NCI-H1417 treated with DMSO at 0.1 percent for 48 hours (cell line): ENCODE results near the gene SOX12.
A peak's percentile ranks its signal among the peaks of the same experiment; 100 is the strongest.

ENCODE experiments used
- DNase-seq: peaks from one replicate; lab custom pipeline; 2025; lab: John Stamatoyannopoulos, UW

Gene SOX12

DNA sequence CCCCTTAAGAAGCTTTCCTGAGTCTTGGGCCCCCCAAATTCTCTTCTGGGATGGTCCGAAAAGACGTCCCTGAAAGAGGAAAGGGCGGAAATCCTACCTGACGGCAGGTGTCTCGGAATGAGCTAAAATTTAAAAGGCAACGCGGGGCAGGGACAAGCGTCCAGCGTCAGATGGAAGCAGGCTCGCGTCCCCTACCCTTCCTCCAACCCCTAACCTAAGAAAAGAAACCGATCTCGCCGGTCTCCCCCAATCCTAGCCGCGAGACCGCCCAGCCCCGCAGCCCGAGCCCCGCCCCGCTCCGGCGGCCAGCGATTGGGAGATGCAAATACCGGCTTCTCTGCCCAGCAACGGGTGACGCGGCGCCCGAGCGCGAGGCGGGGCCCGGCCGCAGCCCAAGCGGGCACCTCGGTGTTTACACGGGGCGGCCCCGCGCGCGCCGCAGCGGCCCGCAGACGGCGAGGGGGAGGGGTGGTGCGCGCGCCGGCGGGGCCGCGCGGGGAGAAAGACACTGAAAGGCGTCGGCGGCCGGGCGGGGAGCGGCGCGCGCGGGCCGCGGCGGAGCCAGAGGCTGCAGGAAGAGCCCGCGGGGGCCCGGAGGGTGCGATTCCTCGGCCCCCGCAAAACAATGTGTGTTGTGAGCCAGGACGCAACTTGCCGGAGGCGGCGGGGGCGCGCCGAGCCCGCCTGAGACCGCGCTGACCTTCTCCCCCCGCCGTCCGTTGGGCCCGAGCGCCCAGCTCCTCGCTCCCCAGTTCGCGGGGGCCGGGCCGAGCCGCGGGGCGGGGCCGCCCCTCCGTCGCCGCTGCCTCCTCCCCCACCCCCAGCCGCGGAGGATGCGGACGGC lies at the start of gene SOX12:
Gene SOX12, plus strand, starts transcription at position 508 of the 844 bp plus-strand sequence. CDS start 373 bp downstream, outside the sequence.
- peak; percentile 85 for DNase-seq

DNA sequence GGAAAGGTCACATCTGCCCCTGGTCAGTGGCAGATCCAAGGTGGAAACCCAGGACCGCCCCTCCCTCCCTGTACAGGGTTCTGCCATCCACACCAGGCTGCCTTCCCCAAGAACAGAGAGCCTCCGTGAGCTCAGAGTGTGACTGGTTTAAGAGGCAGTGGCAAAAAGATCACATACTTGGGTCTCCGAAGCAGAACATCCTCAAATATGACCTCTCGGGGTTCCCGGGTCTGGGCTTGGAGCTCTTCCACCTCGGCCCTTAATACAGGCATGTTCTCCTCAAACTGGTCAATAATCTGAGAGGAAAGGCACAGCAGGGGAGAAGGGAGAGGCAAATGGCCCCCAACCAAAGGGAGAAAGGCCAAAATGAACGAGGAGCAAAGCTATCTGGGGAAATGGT lies 49.6 kb upstream of the SOX12 start:
- no peak for DNase-seq

DNA sequence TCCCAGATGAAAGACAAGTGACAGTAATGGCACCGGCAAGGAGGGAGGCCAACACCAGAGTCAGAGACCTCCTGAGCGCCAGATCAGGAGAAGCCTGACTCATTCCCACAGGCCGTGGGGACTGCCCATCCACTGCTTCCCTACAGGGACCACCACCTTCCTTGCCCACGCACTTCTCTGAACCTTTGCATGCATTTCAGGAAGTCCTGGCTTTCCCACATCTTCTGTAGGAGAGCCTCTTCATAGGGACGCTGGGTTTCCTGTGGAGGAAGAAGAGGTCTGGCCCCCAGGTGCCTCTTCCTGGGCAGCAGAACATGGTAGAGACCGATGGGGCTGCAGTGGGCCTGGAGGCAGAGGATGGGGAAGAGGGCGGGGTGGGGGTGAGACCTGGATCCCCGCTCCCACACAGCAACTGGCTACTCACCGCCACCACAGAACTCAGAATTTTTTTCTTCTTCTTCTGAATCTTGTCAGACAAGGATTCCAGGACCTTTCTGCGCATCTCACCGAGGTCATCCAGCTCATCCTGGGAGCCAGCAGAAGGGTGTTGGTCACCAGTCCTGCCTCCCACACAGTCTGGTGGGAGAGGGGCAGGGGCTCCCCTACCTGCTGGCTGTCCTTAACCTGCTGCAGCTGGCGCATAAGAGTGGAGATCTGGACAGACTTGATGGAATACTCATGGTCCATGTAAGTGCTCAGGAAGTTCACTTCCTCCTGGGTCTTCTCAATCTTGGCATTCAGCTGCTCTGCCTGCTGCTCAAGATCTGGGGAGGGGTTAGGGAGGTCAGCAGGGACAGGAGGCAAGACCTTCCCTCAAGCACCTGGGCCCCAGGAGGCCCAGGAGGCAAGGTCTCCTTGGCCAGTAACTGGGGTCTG lies 48.5 kb upstream of the SOX12 start:
- DNase-seq = no peak

DNA sequence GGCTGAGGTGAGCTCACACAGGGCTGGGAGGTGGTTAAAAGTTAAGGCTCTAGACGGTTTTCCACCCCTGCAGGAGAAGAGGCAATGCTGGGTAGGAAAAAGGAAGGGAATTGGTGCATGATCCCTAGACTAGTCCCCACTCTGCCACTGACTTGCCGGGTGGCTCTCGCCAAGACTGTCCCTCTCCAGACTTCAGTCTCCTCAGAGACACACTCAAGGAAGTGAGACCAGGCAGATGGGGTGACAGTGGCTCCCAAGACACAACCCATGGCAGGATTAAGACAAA lies 47.9 kb upstream of the SOX12 start:
- DNase-seq = no peak

DNA sequence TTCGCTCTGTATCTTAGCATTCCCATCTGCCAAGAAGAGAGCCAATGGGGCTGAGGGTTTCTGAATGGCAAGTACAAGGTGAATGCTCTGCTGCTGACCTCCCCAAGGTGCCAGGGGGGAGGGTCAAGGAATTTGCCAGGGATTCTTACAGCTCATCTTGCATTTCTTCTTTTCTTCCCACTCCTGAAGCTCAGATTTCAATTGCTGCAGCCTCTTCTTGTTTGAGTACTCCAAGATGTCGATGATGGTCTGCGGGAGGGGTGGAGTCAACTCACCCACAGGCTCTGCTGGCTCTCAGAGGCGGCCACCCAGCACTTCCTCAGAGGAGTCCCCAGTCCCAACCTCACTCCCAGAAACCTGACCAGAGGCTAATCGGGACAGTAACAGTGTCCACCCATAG lies 47.2 kb upstream of the SOX12 start:
- no peak for DNase-seq

DNA sequence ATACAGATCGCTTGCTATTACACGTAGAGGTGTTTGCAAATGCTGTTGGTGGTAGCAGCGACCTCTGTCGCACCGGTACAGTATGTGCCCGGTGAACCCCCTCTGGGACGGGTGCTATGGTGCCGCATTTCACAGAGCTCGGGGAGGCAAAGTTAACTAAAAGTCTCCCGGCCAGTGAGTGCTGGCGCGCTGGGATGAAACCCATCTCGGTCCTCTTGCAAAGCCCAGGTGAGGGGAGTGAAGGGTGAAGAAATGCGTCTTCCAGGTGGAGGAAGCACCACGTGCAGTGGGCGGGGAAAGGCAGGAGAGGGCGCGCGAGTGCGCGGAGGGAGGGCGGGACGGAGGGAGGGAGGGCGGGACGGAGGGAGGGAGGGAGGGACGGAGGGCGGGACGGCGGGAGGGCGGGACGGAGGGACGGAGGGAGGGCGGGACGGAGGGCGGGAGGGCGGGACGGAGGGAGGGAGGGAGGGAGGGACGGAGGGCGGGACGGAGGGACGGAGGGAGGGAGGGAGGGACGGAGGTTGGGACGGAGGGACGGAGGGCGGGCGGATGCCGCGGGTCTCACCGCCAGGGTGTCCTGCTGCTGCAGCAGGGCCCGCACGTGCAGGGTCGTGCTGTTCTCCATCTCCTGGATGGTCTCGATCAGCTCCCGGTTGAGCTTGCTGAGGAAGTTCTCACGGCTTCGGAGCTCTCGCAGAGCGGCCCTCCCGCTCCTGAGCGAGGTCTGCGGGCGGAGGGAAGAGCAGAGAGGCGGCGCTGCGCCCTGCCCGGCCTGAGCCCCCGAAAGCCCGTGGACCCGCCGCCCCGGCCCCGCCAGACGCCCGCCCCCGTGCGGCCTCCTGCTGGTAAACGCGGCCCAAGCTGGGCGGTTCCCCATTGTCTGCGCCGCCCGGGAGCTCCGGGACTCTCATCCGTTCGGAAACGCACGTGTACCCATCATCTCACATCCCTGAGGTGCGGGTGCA lies 46.5 kb upstream of the SOX12 start:
- no peak for DNase-seq

DNA sequence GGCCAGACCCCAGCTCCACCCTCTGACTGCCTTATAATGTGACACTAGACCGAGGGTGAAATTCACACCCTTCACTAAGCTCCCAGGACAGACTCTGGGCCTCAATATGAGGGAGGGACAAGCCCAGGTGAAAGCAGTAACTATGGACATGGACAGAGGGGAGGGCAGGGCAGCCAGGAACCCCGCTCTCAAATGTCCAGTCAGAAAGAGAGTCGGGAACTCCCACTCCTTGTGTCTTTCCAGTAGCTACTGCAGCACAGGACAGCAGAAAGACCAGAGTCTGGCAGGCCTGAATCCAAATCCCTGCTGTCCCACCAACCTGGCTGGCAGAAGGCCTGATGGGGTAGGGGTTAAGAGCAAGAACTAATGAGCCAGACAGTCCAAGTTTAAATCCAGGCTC lies 41.2 kb upstream of the SOX12 start:
- no peak for DNase-seq

DNA sequence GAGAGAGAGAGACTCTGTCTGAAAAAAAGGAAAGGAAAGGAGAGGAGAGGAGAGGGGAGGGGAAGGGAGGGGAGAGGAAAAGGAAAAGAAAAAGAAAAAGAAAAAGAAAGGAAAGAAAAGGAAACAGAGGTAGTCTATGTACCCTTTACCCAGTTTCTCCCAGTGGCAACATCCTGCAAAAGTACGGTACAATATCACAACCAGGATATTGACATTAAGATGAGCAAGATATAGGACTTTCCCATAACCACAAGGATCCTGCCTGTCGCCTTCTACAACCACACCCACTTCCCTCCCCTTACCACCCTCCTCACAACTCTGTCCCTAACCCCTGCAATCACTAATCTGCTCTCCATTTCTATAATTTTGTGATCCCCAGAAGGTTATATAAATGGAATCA lies 38.8 kb upstream of the SOX12 start:
- no peak for DNase-seq

DNA sequence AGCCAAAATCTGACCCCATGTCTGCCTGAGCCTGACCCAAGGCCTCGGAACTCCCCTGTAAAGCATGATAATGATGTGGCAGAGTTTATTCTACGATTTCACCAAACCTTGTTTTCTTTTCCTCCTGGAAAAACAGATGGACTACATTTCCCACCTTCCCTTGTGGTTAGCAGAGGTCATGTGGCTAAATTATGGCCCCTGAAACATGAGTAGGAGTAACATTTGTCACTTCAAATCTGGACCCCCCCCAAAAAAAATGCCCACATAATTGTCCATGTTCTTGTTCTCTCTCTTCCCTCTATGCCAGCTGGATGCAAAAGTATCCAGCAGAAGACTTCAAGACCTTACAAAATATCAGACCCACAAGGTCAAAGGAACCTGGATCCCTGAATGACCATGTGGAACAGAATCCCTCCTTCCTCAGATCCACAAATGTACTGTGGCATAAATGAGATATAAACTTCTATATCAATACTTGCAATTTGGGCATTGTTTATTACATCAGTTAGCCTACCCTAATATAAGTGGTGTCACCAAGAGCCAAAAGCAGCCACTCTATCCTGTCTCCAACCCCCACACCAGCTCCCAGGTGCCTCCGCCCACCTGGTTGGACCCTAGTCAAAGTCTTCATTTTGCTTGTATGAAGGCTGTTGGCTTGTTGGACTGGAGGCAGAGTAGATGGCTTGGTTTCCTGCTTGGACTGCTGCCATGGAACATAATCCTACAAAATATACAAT lies 36.2 kb upstream of the SOX12 start:
- DNase-seq = no peak

DNA sequence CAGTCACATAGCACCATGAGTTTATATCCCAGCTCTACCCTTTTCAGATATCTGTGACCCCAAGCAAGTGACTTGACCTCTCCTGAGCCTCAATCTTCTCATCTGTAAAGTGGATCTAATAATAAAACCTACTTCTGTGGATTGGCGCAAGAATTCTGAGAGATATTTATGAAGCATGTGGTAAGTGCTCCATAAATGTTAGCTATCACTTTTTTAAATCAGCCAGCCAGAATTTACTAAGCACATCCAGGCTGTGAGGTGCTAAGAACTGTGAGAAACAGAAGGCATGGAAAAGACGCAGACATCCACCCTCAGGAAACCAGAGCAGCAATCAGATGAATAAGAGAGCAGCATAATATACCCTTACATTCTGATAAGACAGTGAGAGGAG lies 35.7 kb upstream of the SOX12 start:
- no peak for DNase-seq

DNA sequence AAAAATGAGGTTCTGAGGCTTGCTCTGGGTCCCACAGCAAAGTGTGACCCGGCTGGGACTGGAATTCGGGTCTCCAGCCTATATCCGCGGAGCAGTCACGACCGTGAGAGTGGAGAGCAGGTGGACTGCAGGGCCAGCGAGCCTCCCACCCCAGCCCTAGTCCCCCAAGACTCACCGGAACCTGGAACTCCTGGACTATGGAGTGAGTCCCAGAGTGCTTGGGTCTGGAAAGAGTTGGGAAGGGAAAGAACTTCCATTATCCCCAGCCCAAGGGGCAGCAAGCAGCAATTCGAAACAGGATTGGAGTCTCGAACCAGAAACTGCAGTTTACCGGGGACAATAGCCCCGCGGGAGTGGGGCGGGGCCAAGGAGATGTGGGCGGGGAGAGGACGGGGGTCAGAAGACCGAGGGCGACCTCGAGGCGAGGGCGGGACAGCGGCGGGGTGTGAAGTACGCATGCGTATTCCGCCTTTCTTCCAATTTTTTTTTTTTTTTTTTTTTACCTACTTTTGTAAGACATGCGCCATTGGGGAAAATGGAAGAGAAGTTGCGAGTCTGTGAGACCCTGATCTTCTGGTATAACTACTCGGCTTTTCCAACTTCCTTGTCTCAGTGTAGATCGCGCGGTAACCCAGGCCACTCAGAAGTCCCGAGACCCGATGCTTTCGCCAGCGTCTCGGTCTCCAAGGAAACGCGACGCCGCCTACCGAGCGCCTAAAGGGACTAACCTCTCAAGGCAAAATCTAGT lies 35.1 kb upstream of the SOX12 start, which contains the start of gene C20orf96:
Gene C20orf96, minus strand, starts transcription at position 667 of the 748 bp plus-strand sequence. Its CDS starts 140 bp downstream, at position 527.
- DNase-seq = peak; percentile 87

DNA sequence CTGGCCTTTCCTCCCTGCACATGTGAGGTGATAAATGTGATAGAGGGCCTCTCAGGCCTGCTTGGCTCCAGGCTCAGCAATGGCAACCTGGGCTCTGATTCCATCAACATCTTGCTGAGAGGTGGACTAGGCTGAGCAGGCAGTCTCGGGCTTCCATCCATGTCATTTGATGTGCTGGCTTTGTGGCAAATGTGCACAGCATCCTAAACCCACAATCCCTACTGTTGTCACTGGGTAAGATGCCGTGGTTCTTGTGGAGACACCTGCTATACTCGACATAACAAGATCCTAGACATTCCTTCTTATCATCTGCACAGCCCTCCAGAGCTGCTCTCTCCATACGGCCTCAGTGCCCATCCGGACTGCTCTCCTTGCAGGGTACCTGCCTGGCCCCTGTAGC lies 30.8 kb upstream of the SOX12 start:
- no peak for DNase-seq

DNA sequence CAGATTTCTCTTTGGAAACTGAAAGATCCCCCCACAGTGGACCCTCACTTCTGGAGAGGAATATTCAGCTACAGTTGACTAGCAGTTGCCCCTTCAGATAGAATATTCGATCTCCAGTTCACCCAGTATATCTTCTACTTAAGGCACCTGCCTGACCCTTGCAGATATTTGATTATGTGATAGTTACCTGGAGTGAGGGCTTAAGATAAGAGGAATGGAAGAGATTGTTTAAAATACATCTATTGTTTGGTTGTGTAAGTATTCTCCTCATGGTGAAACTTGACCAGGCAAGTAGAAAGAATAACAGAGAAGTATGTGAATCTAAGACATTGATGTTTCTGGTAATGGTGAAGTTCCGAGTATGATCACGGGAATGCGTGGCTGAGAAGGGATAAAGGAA lies 29.5 kb upstream of the SOX12 start:
- DNase-seq = no peak

DNA sequence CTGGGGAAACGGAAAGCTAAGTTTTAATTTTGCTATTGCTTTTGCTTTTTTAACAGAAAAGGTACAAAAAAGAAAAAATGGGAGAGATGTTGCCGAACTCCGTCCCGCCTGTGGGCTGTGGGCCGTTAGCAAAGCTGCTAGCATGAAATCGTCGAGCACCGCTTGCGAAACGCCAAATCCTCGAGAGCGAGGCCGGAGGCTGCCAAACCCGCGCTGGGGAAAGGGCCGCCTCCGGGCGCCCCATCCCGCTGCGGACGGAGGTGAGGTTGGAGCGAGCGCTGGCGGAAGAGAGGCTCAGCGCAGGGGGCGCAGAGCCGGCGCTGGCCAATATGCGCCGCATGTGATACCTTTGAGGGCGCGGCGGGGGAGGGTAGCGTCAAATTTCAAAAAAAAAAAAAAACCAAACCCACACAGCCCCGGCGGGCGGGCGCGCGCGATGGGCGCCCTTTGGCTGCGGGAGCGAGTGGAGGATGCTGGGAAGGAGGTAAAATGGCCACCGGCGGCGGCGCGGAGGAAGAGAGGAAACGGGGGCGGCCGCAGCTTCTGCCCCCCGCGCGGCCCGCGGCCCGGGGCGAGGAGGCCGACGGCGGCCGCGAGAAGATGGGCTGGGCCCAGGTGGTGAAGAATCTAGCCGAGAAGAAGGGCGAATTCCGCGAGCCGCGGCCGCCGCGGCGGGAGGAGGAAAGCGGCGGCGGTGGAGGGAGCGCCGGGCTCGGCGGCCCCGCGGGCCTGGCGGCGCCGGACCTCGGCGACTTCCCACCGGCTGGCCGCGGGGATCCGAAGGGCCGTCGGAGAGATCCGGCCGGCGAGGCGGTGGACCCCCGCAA lies 28.0 kb upstream of the SOX12 start, which contains the start of gene ZCCHC3:
Gene ZCCHC3, plus strand, starts transcription at position 473 of the 827 bp plus-strand sequence. Its CDS starts 17 bp downstream, at position 490.
- DNase-seq = peak; percentile 91

DNA sequence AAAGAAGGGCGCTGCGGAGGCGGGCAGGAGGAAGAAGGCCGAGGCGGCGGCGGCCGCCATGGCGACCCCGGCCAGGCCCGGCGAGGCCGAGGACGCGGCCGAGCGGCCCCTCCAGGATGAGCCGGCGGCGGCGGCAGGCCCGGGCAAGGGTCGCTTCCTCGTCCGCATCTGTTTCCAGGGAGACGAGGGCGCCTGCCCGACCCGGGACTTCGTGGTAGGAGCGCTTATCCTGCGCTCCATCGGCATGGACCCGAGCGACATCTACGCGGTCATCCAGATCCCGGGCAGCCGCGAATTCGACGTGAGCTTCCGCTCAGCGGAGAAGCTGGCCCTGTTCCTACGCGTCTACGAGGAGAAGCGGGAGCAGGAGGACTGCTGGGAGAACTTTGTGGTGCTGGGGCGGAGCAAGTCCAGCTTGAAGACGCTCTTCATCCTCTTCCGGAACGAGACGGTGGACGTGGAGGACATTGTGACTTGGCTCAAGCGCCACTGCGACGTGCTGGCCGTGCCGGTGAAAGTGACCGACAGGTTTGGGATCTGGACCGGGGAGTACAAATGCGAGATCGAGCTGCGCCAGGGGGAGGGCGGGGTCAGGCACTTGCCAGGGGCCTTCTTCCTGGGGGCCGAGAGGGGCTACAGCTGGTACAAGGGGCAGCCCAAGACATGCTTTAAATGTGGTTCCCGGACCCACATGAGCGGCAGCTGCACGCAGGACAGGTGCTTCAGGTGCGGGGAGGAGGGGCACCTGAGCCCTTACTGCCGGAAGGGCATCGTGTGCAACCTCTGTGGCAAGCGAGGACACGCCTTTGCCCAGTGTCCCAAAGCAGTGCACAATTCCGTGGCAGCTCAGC lies 27.2 kb upstream of the SOX12 start:
- DNase-seq = no peak

DNA sequence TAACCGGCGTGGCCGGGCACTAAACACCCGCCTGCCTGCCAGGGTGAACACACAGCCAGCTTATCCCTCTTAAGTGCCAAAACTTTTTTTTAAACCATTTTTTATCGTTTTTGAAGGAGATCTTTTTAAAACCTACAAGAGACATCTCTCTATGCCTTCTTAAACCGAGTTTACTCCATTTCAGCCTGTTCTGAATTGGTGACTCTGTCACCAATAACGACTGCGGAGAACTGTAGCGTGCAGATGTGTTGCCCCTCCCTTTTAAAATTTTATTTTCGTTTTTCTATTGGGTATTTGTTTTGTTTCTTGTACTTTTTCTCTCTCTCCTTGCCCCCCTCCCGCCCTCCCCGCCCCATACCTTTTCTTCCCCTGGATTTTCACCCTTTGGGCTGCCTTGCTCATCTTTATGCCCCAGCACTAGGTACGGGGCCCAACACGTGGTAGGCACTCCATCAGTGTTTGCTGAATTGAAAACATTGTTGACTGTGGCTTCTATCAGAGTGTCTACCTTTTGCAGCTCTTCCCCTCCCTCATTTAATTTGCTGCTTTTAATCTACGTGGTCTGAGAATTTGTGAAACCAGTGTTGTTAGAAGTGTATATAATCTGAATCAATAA lies 26.5 kb upstream of the SOX12 start:
- DNase-seq = no peak

DNA sequence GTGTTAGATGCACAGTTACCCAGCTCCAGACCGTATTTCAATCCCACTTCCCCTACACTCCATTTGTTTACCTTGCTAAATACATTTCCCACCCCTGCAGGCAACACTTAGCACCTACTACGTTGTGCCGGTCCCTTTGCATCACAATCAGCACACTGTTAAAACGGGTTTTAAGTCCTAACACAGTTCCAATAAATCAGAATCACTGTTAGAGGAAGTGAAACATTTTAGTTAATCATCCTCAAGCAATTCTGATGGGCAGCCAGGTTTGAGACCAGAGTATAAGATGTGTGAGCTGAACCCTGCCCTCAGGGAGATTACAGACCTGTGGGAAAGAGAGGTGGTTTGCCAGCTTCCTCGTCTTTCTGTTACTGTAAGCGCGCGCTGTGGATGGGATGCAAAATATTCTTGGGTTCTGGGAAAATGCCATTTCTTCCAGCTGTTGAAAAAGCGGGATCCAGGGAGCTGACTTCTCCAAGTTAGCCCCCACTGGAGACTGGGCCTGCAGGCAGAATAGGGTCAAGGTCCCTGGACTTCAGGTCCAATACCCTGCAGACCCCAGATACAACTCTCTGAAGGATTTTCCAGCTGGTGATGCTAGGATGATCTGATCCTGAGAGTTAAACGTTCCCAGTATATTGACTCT lies 24.9 kb upstream of the SOX12 start:
- DNase-seq = no peak
